HL-60/S4 treated with retinoic acid at 250 ng/mL for 4 days and 3 days (cell line): ENCODE measurements around the gene CDYL.
"Not testable (repeated sequence)": the region's sequence is repeated elsewhere in the genome, so short reads cannot be mapped to it uniquely, and the experiment has no call there.

Experiments used
- in situ Hi-C: fragments of 300-500 bp; cut with MboI; formaldehyde crosslinking; loops from 2 replicates; pipeline ENCODE4 v1.7.0; 2022; ENCODE audit warnings: low sequenced_read_pairs

The CDYL gene

GRCh38 chr6:4979426-4979825, 203.2 kb downstream of the CDYL start:
- in situ Hi-C loops: no loop called here

GRCh38 chr6:4981761-4982160, 205.6 kb downstream of the CDYL start:
- in situ Hi-C loops: no loop called here

- in situ Hi-C loops: no loop called here
Observed at GRCh38 chr6:4983322-4983721, 207.1 kb downstream of the CDYL start.

- in situ Hi-C loops: no loop called here
Observed at GRCh38 chr6:4986999-4987398, 210.8 kb downstream of the CDYL start.

- in situ Hi-C loops: no loop called here
Observed at GRCh38 chr6:4987432-4987831, 211.2 kb downstream of the CDYL start.

- in situ Hi-C loops: no loop called here
Observed at GRCh38 chr6:4994741-4995140, 218.5 kb downstream of the CDYL start.

- in situ Hi-C loops: no loop called here
Observed at GRCh38 chr6:4997862-4998261, 221.7 kb downstream of the CDYL start.

GRCh38 chr6:4999586-4999985, 223.4 kb downstream of the CDYL start:
- in situ Hi-C loops: no loop called here

- in situ Hi-C loops: no loop called here
Observed at GRCh38 chr6:5003604-5004372, 227.6 kb downstream of the CDYL start, which contains the start of gene RPP40. TSS of gene RPP40 (minus strand) at chr6:5004037. CDS start at chr6:5004002, 35 bp downstream.

- in situ Hi-C loops: no loop called here
Observed at GRCh38 chr6:5004373-5005037, 228.3 kb downstream of the CDYL start.

GRCh38 chr6:5005038-5005433, 228.8 kb downstream of the CDYL start:
- in situ Hi-C loops: not testable (repeated sequence)
